HG03025 (cell line): ENCODE data around the gene SELENOS.

Source experiments
- ATAC-seq: cut with Tn5 transposase; IDR thresholded peaks from one replicate; pipeline ENCODE4 v1.9.1; 2021; ENCODE audit warnings: mild to moderate bottlenecking, moderate library complexity; ENCODE audit not compliant: unreplicated experiment, low FRiP score

SELENOS gene

GRCh38 chr15:101228313-101228712 is 49.0 kb downstream of the SELENOS start:
- ATAC-seq, result no peak

- no peak for ATAC-seq
Observed at GRCh38 chr15:101225658-101226057, 51.6 kb downstream of the SELENOS start.
